Loucy (cell line): Measurements from ENCODE around the gene NDUFB1.

Experiments used
- H2AFZ ChIP-seq: fragments of 200-600 bp; sonication (generic); 2 replicates; pipeline ENCODE4 v1.6.0; 2016; ENCODE audit warnings: antibody characterized with exemption, mild to moderate bottlenecking, low read length, moderate library complexity
- H3F3A ChIP-seq: fragments of 200-600 bp; 2 replicates; pipeline ENCODE4 v1.6.0; 2016; ENCODE audit warnings: antibody characterized with exemption, low read depth, mild to moderate bottlenecking
- H3K27me3 ChIP-seq: fragments of 200-600 bp; sonication (generic); 2 replicates; pipeline ENCODE4 v1.6.1; 2014; ENCODE audit warnings: low read length, mild to moderate bottlenecking; ENCODE audit not compliant: insufficient read depth, poor library complexity, severe bottlenecking
- H3K36me3 ChIP-seq: fragments of 200-600 bp; sonication (generic); 2 replicates; pipeline ENCODE4 v1.6.1; 2016; ENCODE audit warnings: low read length; ENCODE audit not compliant: insufficient read depth
- H3K4me1 ChIP-seq: fragments of 200-600 bp; sonication (generic); 2 replicates; pipeline ENCODE4 v1.5.1; 2014; ENCODE audit warnings: low read length, mild to moderate bottlenecking; ENCODE audit not compliant: insufficient read depth, poor library complexity, severe bottlenecking
- H3K4me2 ChIP-seq: fragments of 200-600 bp; sonication (generic); 2 replicates; pipeline ENCODE4 v1.6.0; 2014; ENCODE audit warnings: antibody characterized with exemption, low read length, low read depth, mild to moderate bottlenecking; ENCODE audit not compliant: poor library complexity, severe bottlenecking
- H3K4me3 ChIP-seq: fragments of 200-600 bp; sonication (generic); 2 replicates; pipeline ENCODE4 v1.5.1; 2014; ENCODE audit warnings: low read length, mild to moderate bottlenecking, mixed read lengths; ENCODE audit not compliant: poor library complexity, severe bottlenecking
- H3K79me2 ChIP-seq: fragments of 200-600 bp; sonication (generic); 2 replicates; pipeline ENCODE4 v1.6.1; 2014; ENCODE audit warnings: low read length; ENCODE audit not compliant: insufficient read depth
- H3K9ac ChIP-seq: fragments of 200-600 bp; sonication (generic); 2 replicates; pipeline ENCODE4 v1.6.0; 2014; ENCODE audit warnings: mild to moderate bottlenecking, low read depth, low read length, moderate library complexity; ENCODE audit not compliant: poor library complexity, severe bottlenecking
- H3K9me2 ChIP-seq: fragments of 200-600 bp; sonication (generic); replicated peaks from 2 replicates; pipeline ENCODE4 v1.6.1; 2016; ENCODE audit warnings: low read depth, low read length, mixed read lengths
- H3K9me3 ChIP-seq: fragments of 200-600 bp; sonication (generic); 2 replicates; pipeline ENCODE4 v1.6.1; 2014; ENCODE audit warnings: mild to moderate bottlenecking, antibody characterized with exemption, low read length, low read depth; ENCODE audit not compliant: insufficient read depth
- H4K20me1 ChIP-seq: fragments of 200-600 bp; sonication (generic); 2 replicates; pipeline ENCODE4 v1.6.0; 2014; ENCODE audit warnings: antibody characterized with exemption, low read length, mild to moderate bottlenecking; ENCODE audit not compliant: insufficient read depth, poor library complexity, severe bottlenecking
- EZH2phosphoT487 ChIP-seq: fragments of 200-600 bp; IDR thresholded peaks from 2 replicates; pipeline ENCODE4 v1.6.1; 2018; ENCODE audit warnings: antibody characterized with exemption, mild to moderate bottlenecking, moderate library complexity, borderline replicate concordance
- TF ChIP-seq, protein P1 (sequence below): fragments of 200-600 bp; sonication (generic); conservative IDR thresholded peaks from 2 replicates; pipeline ENCODE4 v1.5.1; 2014; ENCODE audit warnings: mild to moderate bottlenecking, antibody characterized with exemption, low read length

NDUFB1 gene

DNA sequence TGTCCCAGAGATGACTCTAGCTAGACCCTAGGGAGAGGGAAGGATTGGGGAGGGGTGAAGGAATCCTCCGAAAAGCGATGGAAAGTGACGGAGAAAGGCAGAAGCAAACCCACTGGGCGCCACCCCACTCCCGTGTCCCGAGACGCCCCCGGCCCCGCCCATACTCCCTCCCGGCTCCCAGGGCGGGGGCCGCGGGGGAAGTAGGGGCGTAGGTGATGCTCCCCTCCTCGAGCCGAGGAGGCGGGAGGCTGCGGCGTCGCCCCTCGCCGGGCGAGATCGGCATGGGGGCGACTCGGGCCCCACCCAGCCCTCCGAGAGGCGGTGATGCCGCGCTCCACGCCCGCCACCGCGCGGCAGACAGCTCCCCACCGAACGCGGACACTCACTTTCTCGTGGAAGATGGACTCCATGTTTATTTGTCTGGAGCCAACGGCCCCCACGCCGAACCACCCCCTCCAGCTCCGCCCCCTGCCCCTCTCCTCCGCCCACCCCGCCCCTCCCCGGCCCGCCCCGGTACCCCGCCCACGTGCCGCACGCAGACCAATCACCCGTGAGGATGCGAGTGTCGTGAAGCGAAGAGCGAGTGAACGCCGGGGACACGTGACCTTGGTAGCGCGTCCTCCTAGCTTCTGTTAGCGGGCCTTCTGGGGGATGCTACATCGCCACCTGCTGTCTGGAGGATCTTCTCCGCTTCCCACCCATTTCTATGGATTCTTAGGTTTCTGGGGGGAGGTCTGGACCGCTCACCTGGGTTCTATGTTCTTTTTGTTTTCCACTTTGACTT is 15.2 kb downstream of the NDUFB1 start, which contains the start of gene ATXN3:
ATXN3 (minus strand) TSS at position 440 of the 784 bp plus-strand sequence; CDS start at position 410, 30 bp downstream.
- H3K79me2 ChIP-seq, result peaks cover 49% of the 10 kb centered on the region

DNA sequence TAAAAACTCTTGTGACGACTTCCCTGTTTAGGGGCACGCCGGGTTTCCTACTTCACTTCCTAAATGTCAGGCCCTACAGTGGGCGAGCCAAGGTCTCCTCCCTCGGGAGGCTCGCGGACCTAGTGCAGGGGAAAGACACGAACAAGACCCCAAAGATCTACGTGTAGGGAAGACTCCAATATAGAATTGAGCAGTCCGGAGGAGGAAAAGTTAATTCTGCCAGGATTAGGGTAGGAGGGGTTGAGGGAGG is 15.7 kb downstream of the NDUFB1 start:
- Histone ChIP-seq H3K36me3 (no peaks in the 10 kb centered on the region), H4K20me1 (peaks cover 39% of the 10 kb centered on the region), H3K4me1 (peaks cover 28% of the 10 kb centered on the region), H3F3A (no peaks in the 10 kb centered on the region), H3K9ac (peak overlapping the region; percentile 93), H3K79me2 (peaks cover 54% of the 10 kb centered on the region), H3K9me3 (no peaks in the 10 kb centered on the region), H2AFZ (peak overlapping the region; percentile 93), H3K9me2 (no peaks in the 10 kb centered on the region), H3K4me3 (peak overlapping the region; percentile 92), H3K4me2 (peak overlapping the region; percentile 72), H3K27me3 (no peaks in the 10 kb centered on the region)
- no peak for TF ChIP-seq EZH2phosphoT487
- TF ChIP-seq, protein P1, sequence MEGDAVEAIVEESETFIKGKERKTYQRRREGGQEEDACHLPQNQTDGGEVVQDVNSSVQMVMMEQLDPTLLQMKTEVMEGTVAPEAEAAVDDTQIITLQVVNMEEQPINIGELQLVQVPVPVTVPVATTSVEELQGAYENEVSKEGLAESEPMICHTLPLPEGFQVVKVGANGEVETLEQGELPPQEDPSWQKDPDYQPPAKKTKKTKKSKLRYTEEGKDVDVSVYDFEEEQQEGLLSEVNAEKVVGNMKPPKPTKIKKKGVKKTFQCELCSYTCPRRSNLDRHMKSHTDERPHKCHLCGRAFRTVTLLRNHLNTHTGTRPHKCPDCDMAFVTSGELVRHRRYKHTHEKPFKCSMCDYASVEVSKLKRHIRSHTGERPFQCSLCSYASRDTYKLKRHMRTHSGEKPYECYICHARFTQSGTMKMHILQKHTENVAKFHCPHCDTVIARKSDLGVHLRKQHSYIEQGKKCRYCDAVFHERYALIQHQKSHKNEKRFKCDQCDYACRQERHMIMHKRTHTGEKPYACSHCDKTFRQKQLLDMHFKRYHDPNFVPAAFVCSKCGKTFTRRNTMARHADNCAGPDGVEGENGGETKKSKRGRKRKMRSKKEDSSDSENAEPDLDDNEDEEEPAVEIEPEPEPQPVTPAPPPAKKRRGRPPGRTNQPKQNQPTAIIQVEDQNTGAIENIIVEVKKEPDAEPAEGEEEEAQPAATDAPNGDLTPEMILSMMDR, result no peak

More for the DNA sequence above, 15.2 kb downstream of the NDUFB1 start, which contains the start of gene ATXN3:
- Histone ChIP-seq H3K9ac (peak within 1 kb of the TSS; percentile 93), H3F3A (no peaks in the 10 kb centered on the region), H3K4me3 (peak within 1 kb of the TSS; percentile 92), H2AFZ (peak within 1 kb of the TSS; percentile 94), H3K4me2 (peak within 1 kb of the TSS; percentile 72), H3K27me3 (no peaks in the 10 kb centered on the region), H4K20me1 (peaks cover 34% of the 10 kb centered on the region), H3K4me1 (peaks cover 22% of the 10 kb centered on the region), H3K36me3 (no peaks in the 10 kb centered on the region), H3K9me2 (no peaks in the 10 kb centered on the region), H3K9me3 (no peaks in the 10 kb centered on the region)
- TF ChIP-seq, protein P1, result peak; percentile 71
- TF ChIP-seq EZH2phosphoT487, result no peak

DNA sequence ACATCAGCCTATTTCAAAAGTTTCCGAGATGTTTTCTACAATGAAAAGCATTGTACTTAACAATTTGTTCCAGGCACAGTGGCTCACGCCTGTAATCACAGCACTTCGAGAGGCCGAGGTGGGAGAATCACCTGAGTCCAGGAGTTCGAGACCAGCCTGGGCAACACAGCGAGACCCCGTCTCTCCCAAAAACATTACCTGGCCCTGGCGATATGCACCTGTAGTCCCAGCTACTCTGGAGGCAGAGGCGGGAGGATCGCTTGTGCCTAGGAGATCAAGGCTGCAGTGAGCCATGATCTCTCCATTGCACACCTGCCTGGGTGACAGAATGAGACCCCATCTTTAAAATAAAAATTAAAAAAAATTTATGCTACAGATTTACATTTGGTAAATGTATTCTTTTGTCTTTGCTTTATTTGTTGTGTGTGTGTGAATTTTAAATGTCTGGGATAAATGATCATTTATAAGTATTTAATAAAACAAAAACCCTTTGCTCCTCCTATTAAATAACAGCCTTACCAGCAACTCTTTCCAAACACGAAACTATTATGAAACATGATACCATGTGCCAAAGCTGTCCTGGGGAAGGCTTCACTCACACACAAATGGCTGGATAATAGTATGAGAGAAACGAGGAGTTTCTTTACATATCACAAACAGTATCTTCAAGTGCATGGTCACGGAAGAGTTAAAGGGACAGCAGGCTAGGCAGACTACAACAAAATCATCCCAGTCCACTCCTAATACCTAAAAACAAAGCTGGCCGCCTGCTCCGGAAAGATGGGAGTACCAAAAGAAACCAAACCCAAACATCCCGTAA is 16.2 kb downstream of the NDUFB1 start:
- TF ChIP-seq, protein P1, result no peak
- TF ChIP-seq EZH2phosphoT487, result no peak
- Histone ChIP-seq H2AFZ (peak overlapping the region; percentile 93), H3K9ac (peak overlapping the region; percentile 93), H3K27me3 (no peaks in the 10 kb centered on the region), H3K4me1 (peaks cover 33% of the 10 kb centered on the region), H3F3A (no peaks in the 10 kb centered on the region), H3K9me3 (no peaks in the 10 kb centered on the region), H3K4me3 (peak overlapping the region; percentile 92), H3K79me2 (peaks cover 59% of the 10 kb centered on the region), H3K4me2 (peak overlapping the region; percentile 72), H3K9me2 (no peaks in the 10 kb centered on the region), H3K36me3 (no peaks in the 10 kb centered on the region), H4K20me1 (peaks cover 45% of the 10 kb centered on the region)
